ENCODE results near the gene XRRA1. TPM values are rescaled to one million over a fixed set of nuclear protein-coding genes. Genes with fewer than 3 reads are reported as not detected.
A peak's percentile ranks its signal among the peaks of the same experiment; 100 is the strongest.

XRRA1 gene
- total RNA-seq, 1 experiment from 2014 or later = 10.4 TPM

DNA sequence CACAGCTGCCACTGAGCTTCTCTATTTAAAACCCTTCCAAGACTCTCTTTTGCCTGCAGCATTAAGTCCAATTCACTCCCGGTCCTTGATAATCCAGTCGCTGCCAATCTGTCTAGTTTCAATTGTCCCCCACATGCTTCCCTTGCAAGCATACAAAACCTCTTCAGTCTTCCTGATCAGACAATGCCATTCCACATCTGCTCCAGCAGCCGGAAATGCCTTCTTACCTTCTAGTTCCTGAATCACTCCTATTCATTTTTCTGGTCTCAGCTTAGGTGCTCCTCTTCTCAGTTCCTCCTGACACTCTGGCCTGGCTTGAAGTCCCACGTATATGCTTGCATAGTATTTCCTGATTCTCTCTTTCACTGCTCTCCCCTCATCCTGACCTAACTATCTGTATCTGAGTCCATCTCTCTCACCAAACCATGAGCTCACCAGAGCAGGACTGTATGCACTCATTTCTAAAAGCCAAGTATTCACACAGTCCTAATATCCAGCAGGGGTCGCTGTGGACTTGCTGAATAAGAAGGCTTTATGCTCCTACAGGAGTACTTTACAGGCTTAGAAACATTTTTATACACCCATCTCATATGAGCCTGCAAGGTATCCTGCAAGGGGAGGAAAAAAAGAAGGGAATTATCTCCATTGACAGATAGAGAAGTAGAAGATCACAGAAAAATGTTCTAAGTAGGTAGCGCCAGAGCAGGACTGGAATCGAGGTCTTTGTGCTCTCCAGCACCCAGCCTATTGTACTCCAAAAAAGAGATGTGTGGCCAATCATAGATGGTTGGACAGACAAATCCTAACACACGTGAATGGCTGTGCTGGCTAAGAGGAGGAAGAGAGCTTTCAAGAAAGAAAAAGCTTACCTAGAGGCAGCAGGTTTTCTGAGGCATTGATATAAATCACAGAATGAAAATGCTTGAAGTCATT lies 19.2 kb downstream of the XRRA1 start:
- TF ChIP-seq ZNF121 (CRISPR knock-in tag; IDR thresholded peaks at IDR 0.05) = no peak
- TF ChIP-seq, protein P1, sequence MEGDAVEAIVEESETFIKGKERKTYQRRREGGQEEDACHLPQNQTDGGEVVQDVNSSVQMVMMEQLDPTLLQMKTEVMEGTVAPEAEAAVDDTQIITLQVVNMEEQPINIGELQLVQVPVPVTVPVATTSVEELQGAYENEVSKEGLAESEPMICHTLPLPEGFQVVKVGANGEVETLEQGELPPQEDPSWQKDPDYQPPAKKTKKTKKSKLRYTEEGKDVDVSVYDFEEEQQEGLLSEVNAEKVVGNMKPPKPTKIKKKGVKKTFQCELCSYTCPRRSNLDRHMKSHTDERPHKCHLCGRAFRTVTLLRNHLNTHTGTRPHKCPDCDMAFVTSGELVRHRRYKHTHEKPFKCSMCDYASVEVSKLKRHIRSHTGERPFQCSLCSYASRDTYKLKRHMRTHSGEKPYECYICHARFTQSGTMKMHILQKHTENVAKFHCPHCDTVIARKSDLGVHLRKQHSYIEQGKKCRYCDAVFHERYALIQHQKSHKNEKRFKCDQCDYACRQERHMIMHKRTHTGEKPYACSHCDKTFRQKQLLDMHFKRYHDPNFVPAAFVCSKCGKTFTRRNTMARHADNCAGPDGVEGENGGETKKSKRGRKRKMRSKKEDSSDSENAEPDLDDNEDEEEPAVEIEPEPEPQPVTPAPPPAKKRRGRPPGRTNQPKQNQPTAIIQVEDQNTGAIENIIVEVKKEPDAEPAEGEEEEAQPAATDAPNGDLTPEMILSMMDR (IDR thresholded peaks at IDR 0.05) = peak; percentile 56; the same call in 1 of the 2 replicates
- H3K4me1 Mint-ChIP-seq = no peaks in the 10 kb centered on the region
- DNase-seq (ENCODE audit: low spot score) = peak; percentile 53
- CTCF ChIA-PET = interaction anchor here (0.6 to 2.1 kb wide), 36 partner anchors 9 to 319 kb away, joined by 3 to 16 read pairs (median 4); partner anchors contain the start of gene SPCS2
- no peaks in the 10 kb centered on the region for H3K27me3 Mint-ChIP-seq (ENCODE audit: low read depth)
- H3K36me3 Mint-ChIP-seq = peaks cover 4% of the 10 kb centered on the region; the same call in 1 of the 2 replicates
- H3K4me3 Mint-ChIP-seq = no peak overlapping the region
- ATAC-seq = peak; percentile 95
- H3K27ac Mint-ChIP-seq = no peak overlapping the region
- H3K9me3 Mint-ChIP-seq = no peaks in the 10 kb centered on the region
- POLR2A ChIA-PET = interaction anchor here (1.0 kb wide), 1 partner anchor 19 kb away, joined by 3 read pairs; the partner anchor contains the start of genes SPCS2 and XRRA1

DNA sequence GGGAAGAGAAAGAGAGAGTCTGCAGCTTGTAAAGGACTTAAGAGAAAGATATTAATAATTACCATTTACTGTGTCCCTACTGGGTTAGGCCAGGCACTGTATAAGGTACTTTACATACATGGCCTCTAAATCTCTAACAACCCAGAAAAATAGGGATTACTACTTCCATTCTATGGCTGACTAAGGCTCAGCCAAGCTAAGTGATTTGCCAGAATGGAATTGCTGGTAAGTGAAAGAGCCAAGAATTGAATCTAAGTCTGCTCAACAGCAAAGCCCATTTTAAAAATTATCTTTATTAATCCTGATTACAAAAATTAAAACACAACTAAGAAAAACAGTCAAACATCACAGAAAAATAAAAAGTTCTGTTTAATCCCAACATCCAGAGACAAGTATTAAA lies 21.4 kb downstream of the XRRA1 start:
- Mint-ChIP-seq H3K9me3 (no peaks in the 10 kb centered on the region), H3K27me3 (ENCODE audit: low read depth) (no peaks in the 10 kb centered on the region), H3K4me3 (no peak overlapping the region), H3K27ac (no peak overlapping the region), H3K36me3 (no peaks in the 10 kb centered on the region), H3K4me1 (no peaks in the 10 kb centered on the region)
- DNase-seq (ENCODE audit: low spot score) (no peak), ATAC-seq (no peak)
- TF ChIP-seq, protein P2, sequence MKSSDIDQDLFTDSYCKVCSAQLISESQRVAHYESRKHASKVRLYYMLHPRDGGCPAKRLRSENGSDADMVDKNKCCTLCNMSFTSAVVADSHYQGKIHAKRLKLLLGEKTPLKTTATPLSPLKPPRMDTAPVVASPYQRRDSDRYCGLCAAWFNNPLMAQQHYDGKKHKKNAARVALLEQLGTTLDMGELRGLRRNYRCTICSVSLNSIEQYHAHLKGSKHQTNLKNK (CRISPR knock-in tag; IDR thresholded peaks at IDR 0.05) = no peak
- TF ChIP-seq, protein P3, sequence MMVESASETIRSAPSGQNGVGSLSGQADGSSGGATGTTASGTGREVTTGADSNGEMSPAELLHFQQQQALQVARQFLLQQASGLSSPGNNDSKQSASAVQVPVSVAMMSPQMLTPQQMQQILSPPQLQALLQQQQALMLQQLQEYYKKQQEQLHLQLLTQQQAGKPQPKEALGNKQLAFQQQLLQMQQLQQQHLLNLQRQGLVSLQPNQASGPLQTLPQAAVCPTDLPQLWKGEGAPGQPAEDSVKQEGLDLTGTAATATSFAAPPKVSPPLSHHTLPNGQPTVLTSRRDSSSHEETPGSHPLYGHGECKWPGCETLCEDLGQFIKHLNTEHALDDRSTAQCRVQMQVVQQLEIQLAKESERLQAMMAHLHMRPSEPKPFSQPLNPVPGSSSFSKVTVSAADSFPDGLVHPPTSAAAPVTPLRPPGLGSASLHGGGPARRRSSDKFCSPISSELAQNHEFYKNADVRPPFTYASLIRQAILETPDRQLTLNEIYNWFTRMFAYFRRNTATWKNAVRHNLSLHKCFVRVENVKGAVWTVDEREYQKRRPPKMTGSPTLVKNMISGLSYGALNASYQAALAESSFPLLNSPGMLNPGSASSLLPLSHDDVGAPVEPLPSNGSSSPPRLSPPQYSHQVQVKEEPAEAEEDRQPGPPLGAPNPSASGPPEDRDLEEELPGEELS (CRISPR knock-in tag; IDR thresholded peaks at IDR 0.05) = no peak
- TF ChIP-seq, protein P4, sequence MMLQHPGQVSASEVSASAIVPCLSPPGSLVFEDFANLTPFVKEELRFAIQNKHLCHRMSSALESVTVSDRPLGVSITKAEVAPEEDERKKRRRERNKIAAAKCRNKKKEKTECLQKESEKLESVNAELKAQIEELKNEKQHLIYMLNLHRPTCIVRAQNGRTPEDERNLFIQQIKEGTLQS (CRISPR knock-in tag; conservative IDR thresholded peaks at IDR 0.05) = no peak
- TF ChIP-seq, protein P5, sequence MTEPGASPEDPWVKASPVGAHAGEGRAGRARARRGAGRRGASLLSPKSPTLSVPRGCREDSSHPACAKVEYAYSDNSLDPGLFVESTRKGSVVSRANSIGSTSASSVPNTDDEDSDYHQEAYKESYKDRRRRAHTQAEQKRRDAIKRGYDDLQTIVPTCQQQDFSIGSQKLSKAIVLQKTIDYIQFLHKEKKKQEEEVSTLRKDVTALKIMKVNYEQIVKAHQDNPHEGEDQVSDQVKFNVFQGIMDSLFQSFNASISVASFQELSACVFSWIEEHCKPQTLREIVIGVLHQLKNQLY (CRISPR knock-in tag; IDR thresholded peaks at IDR 0.05) = no peak
- TF ChIP-seq, protein P6, sequence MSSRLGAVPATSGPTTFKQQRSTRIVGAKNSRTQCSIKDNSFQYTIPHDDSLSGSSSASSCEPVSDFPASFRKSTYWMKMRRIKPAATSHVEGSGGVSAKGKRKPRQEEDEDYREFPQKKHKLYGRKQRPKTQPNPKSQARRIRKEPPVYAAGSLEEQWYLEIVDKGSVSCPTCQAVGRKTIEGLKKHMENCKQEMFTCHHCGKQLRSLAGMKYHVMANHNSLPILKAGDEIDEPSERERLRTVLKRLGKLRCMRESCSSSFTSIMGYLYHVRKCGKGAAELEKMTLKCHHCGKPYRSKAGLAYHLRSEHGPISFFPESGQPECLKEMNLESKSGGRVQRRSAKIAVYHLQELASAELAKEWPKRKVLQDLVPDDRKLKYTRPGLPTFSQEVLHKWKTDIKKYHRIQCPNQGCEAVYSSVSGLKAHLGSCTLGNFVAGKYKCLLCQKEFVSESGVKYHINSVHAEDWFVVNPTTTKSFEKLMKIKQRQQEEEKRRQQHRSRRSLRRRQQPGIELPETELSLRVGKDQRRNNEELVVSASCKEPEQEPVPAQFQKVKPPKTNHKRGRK (CRISPR knock-in tag; IDR thresholded peaks at IDR 0.05; ENCODE audit: borderline replicate concordance) = no peak
- TF ChIP-seq, protein P7, sequence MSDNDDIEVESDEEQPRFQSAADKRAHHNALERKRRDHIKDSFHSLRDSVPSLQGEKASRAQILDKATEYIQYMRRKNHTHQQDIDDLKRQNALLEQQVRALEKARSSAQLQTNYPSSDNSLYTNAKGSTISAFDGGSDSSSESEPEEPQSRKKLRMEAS (CRISPR knock-in tag; IDR thresholded peaks at IDR 0.05) = no peak
- TF ChIP-seq, protein P8, sequence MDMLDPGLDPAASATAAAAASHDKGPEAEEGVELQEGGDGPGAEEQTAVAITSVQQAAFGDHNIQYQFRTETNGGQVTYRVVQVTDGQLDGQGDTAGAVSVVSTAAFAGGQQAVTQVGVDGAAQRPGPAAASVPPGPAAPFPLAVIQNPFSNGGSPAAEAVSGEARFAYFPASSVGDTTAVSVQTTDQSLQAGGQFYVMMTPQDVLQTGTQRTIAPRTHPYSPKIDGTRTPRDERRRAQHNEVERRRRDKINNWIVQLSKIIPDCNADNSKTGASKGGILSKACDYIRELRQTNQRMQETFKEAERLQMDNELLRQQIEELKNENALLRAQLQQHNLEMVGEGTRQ (CRISPR knock-in tag; IDR thresholded peaks at IDR 0.05) = no peak
- TF ChIP-seq, protein P9, sequence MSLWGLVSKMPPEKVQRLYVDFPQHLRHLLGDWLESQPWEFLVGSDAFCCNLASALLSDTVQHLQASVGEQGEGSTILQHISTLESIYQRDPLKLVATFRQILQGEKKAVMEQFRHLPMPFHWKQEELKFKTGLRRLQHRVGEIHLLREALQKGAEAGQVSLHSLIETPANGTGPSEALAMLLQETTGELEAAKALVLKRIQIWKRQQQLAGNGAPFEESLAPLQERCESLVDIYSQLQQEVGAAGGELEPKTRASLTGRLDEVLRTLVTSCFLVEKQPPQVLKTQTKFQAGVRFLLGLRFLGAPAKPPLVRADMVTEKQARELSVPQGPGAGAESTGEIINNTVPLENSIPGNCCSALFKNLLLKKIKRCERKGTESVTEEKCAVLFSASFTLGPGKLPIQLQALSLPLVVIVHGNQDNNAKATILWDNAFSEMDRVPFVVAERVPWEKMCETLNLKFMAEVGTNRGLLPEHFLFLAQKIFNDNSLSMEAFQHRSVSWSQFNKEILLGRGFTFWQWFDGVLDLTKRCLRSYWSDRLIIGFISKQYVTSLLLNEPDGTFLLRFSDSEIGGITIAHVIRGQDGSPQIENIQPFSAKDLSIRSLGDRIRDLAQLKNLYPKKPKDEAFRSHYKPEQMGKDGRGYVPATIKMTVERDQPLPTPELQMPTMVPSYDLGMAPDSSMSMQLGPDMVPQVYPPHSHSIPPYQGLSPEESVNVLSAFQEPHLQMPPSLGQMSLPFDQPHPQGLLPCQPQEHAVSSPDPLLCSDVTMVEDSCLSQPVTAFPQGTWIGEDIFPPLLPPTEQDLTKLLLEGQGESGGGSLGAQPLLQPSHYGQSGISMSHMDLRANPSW (CRISPR knock-in tag; conservative IDR thresholded peaks at IDR 0.05; ENCODE audit: low read depth) = no peak
- TF ChIP-seq SMAD4 (CRISPR knock-in tag; IDR thresholded peaks at IDR 0.05) = no peak
- TF ChIP-seq KAT7 (CRISPR knock-in tag; IDR thresholded peaks at IDR 0.05; ENCODE audit: borderline replicate concordance) = no peak
- no peak for TF ChIP-seq TEAD4 (CRISPR knock-in tag; IDR thresholded peaks at IDR 0.05)
- no peak for TF ChIP-seq GRHL2 (CRISPR knock-in tag; IDR thresholded peaks at IDR 0.05; ENCODE audit: insufficient replicate concordance, severe bottlenecking)
- TF ChIP-seq FOXJ3 (CRISPR knock-in tag; IDR thresholded peaks at IDR 0.05; ENCODE audit: borderline replicate concordance) = no peak
- ChIA-PET POLR2A (no interaction called here), CTCF (no interaction called here)

Data from WTC11 (cell line).